Keratinocyte (primary cell): Measurements from ENCODE around the gene ZNF446.
"Not testable (repeated sequence)": the region's sequence is repeated elsewhere in the genome, so short reads cannot be mapped to it uniquely, and the experiment has no call there.

Experiments used
- EZH2 ChIP-seq: IDR thresholded peaks from one replicate; pipeline ENCODE4 v1.6.1; 2012; ENCODE audit warnings: inconsistent platforms, mild to moderate bottlenecking, low read length, moderate library complexity
- TF ChIP-seq, protein P1 (sequence below), 3 experiments: IDR thresholded peaks in 1 of 3; conservative IDR thresholded peaks in 1 of 3; optimal IDR thresholded peaks in 1 of 3; 2 replicates in 2 of 3; 3 replicates in 1 of 3; pipeline versions ENCODE3 to v1.5.1; 2011; ENCODE audit warnings: low read length in 3 of 3, mild to moderate bottlenecking in 3 of 3, moderate library complexity in 2 of 3, control low read depth in 1 of 3, inconsistent platforms in 1 of 3; ENCODE audit not compliant: insufficient read depth in 2 of 3; ENCODE audit errors: extremely low read depth in 1 of 3

DNA sequence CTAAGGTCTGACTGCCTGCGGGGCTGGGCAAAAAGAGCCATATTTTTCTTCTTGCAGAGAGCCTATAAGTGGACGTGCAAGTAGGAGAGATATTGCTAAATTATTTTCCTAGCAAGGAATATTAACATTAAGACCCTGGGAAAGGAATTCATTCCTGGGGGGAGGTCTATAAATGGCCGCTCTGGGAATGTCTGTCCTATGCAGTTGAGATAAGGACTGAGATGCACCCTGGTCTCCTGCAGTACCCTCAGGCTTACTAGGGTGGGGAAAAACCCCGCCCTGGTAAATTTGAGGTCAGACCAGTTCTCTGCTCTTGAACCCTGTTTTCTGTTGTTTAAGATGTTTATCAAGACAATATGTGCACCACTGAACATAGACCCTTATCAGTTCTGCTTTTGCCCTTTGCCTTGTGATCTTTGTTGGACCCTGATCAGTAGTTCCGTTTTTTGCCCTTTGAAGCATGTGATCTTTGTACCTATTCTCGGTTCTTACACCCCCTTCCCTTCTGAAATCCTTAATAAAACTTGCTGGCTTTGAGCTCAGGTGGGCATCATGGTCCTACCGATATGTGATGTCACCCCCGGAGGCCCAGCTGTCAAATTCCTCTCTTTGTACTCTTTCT lies 31.6 kb downstream of the ZNF446 start:
- TF ChIP-seq, protein P1, sequence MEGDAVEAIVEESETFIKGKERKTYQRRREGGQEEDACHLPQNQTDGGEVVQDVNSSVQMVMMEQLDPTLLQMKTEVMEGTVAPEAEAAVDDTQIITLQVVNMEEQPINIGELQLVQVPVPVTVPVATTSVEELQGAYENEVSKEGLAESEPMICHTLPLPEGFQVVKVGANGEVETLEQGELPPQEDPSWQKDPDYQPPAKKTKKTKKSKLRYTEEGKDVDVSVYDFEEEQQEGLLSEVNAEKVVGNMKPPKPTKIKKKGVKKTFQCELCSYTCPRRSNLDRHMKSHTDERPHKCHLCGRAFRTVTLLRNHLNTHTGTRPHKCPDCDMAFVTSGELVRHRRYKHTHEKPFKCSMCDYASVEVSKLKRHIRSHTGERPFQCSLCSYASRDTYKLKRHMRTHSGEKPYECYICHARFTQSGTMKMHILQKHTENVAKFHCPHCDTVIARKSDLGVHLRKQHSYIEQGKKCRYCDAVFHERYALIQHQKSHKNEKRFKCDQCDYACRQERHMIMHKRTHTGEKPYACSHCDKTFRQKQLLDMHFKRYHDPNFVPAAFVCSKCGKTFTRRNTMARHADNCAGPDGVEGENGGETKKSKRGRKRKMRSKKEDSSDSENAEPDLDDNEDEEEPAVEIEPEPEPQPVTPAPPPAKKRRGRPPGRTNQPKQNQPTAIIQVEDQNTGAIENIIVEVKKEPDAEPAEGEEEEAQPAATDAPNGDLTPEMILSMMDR (optimal IDR thresholded peaks at IDR 0.05 in 1 of 3, IDR thresholded peaks at IDR 0.05 in 1 of 3, conservative IDR thresholded peaks at IDR 0.05 in 1 of 3; ENCODE audit: extremely low read depth in 1 of 3, insufficient read depth in 2 of 3, low read length in 3 of 3), result not testable (repeated sequence)
- not testable (repeated sequence) for TF ChIP-seq EZH2
